IMR-90 (cell line): Measurements from ENCODE around the gene CROCC2. TPM values are rescaled to one million over a fixed set of nuclear protein-coding genes. Genes with fewer than 3 reads are reported as not detected.

Experiments used
- ATAC-seq: fragments of 200-7000 bp; cut with Tn5 transposase; 2 replicates; pipeline ENCODE4 v1.9.1; 2020; ENCODE audit warnings: low read depth, mild to moderate bottlenecking, moderate library complexity
- BruUV-seq: library from RNA; stranded (reverse); fragments of 400-500 nt; replicated peaks from 2 replicates; lab custom pipeline; 2021; lab: Mats Ljungman, UMichigan
- CTCF ChIA-PET: fragments of 300-600 bp; formaldehyde crosslinking; extraction: SDS; loops from one replicate; lab custom pipeline; 2021; ENCODE audit warnings: antibody characterized with exemption; lab: Yijun Ruan, JAX
- POLR2A ChIA-PET: fragments of 300-600 bp; sonication (Branson Sonifier 250); formaldehyde crosslinking; loops from one replicate; lab custom pipeline; 2022; ENCODE audit warnings: antibody characterized with exemption; ENCODE audit not compliant: unreplicated experiment; lab: Charles Lee
- DNase-seq: peaks from one replicate; pipeline ENCODE4 v3.0.0; 2013
- H2AFZ ChIP-seq: replicated peaks from 2 replicates; pipeline ENCODE3; 2013; ENCODE audit warnings: low read length, mild to moderate bottlenecking; ENCODE audit not compliant: poor library complexity
- H2AK5ac ChIP-seq: 2 replicates; pipeline ENCODE4 v1.6.1; 2013; ENCODE audit warnings: low read depth, low read length, inconsistent platforms
- H2AK9ac ChIP-seq: replicated peaks from 2 replicates; pipeline ENCODE3; 2013; ENCODE audit warnings: mild to moderate bottlenecking, low read depth, low read length, moderate library complexity; ENCODE audit not compliant: poor library complexity
- H2BK120ac ChIP-seq: 2 replicates; pipeline ENCODE4 v1.6.1; 2013; ENCODE audit warnings: low read depth, low read length, inconsistent platforms
- H2BK15ac ChIP-seq: 3 replicates; pipeline ENCODE4 v1.6.1; 2013; ENCODE audit warnings: low read depth, low read length, inconsistent platforms
- H2BK20ac ChIP-seq: 2 replicates; pipeline ENCODE4 v1.6.1; 2013; ENCODE audit warnings: low read depth, mild to moderate bottlenecking, inconsistent platforms, low read length, moderate library complexity
- H2BK5ac ChIP-seq: 2 replicates; pipeline ENCODE4 v1.6.1; 2013; ENCODE audit warnings: mild to moderate bottlenecking, low read depth, low read length, inconsistent platforms; ENCODE audit not compliant: poor library complexity, severe bottlenecking
- H3K14ac ChIP-seq: replicated peaks from 2 replicates; pipeline ENCODE4 v1.6.1; 2013; ENCODE audit warnings: low read depth, low read length, inconsistent platforms
- H3K18ac ChIP-seq: 2 replicates; pipeline ENCODE4 v1.6.1; 2013; ENCODE audit warnings: low read depth, low read length, control low read depth
- H3K23ac ChIP-seq: 2 replicates; pipeline ENCODE4 v1.6.1; 2013; ENCODE audit warnings: low read depth, low read length, inconsistent platforms
- H3K27ac ChIP-seq: 2 replicates; pipeline ENCODE4 v1.5.1; 2013; ENCODE audit warnings: mild to moderate bottlenecking, control low read depth, low read length; ENCODE audit not compliant: insufficient read depth
- H3K27me3 ChIP-seq: 2 replicates; pipeline ENCODE4 v1.6.1; 2013; ENCODE audit warnings: low read length; ENCODE audit not compliant: control insufficient read depth, insufficient read depth
- H3K36me3 ChIP-seq: 2 replicates; pipeline ENCODE4 v1.6.1; 2013; ENCODE audit warnings: low read length, mixed read lengths; ENCODE audit not compliant: control insufficient read depth, insufficient read depth
- H3K4ac ChIP-seq: 2 replicates; pipeline ENCODE4 v1.6.1; 2013; ENCODE audit warnings: low read depth, low read length, inconsistent platforms
- H3K4me1 ChIP-seq: 2 replicates; pipeline ENCODE4 v1.6.1; 2013; ENCODE audit warnings: low read length, mixed read lengths; ENCODE audit not compliant: control insufficient read depth, insufficient read depth
- H3K4me2 ChIP-seq: 2 replicates; pipeline ENCODE4 v1.6.1; 2013; ENCODE audit warnings: low read depth, mild to moderate bottlenecking, control low read depth, low read length, moderate library complexity
- H3K4me3 ChIP-seq: 2 replicates; pipeline ENCODE4 v1.5.1; 2013; ENCODE audit warnings: low read depth, mild to moderate bottlenecking, control low read depth, low read length, moderate library complexity; ENCODE audit not compliant: insufficient read depth
- H3K56ac ChIP-seq: 2 replicates; pipeline ENCODE4 v1.6.1; 2013; ENCODE audit warnings: low read length, inconsistent platforms; ENCODE audit not compliant: insufficient read depth; ENCODE audit errors: extremely low read depth
- H3K79me1 ChIP-seq, 2 experiments: 2 replicates each; pipeline ENCODE4 v1.6.1; 2013; ENCODE audit warnings: low read length in 2 of 2, inconsistent platforms in 1 of 2, low read depth in 1 of 2
- H3K9ac ChIP-seq: 2 replicates; pipeline ENCODE4 v1.6.1; 2013; ENCODE audit warnings: low read depth, low read length, control low read depth
- H3K9me1 ChIP-seq: 2 replicates; pipeline ENCODE4 v1.6.1; 2013; ENCODE audit warnings: low read length, inconsistent platforms; ENCODE audit not compliant: insufficient read depth
- H3K9me3 ChIP-seq: 2 replicates; pipeline ENCODE4 v1.6.1; 2013; ENCODE audit warnings: low read length; ENCODE audit not compliant: control insufficient read depth, insufficient read depth
- H4K20me1 ChIP-seq: 2 replicates; pipeline ENCODE4 v1.6.1; 2013; ENCODE audit warnings: low read length, inconsistent platforms; ENCODE audit not compliant: insufficient read depth
- H4K5ac ChIP-seq: 2 replicates; pipeline ENCODE4 v1.6.1; 2013; ENCODE audit warnings: mild to moderate bottlenecking, low read depth, low read length, control low read depth
- H4K8ac ChIP-seq, 2 experiments: 2 replicates each; pipeline ENCODE4 v1.6.1; 2013; ENCODE audit warnings: low read depth in 2 of 2, low read length in 2 of 2, control low read depth in 1 of 2, inconsistent platforms in 1 of 2
- H4K91ac ChIP-seq: 2 replicates; pipeline ENCODE4 v1.6.1; 2013; ENCODE audit warnings: low read depth, low read length, inconsistent platforms; ENCODE audit not compliant: insufficient read depth
- CEBPB ChIP-seq: IDR thresholded peaks from 2 replicates; pipeline ENCODE4 v1.6.1; 2012; ENCODE audit warnings: low read depth, low read length, improper control_type of control experiment
- CHD1 ChIP-seq: IDR thresholded peaks from 2 replicates; pipeline ENCODE4 v1.6.1; 2012; ENCODE audit warnings: low read depth, low read length, improper control_type of control experiment
- FOS ChIP-seq: fragments of 150-350 bp; IDR thresholded peaks from 2 replicates; pipeline ENCODE4 v1.6.1; 2016; ENCODE audit warnings: low read depth, low read length
- MAFK ChIP-seq: IDR thresholded peaks from 2 replicates; pipeline ENCODE4 v1.6.1; 2012; ENCODE audit warnings: low read depth, low read length, improper control_type of control experiment
- MAZ ChIP-seq: IDR thresholded peaks from 2 replicates; pipeline ENCODE4 v1.6.1; 2012; ENCODE audit warnings: low read depth, mild to moderate bottlenecking, low read length, improper control_type of control experiment, moderate library complexity, borderline replicate concordance
- MXI1 ChIP-seq: IDR thresholded peaks from 2 replicates; pipeline ENCODE4 v1.6.1; 2012; ENCODE audit warnings: low read depth, mild to moderate bottlenecking, low read length, moderate library complexity, borderline replicate concordance
- NFE2L2 ChIP-seq: fragments of 150-350 bp; IDR thresholded peaks from 2 replicates; pipeline ENCODE4 v1.6.1; 2016; ENCODE audit warnings: low read depth, mild to moderate bottlenecking, low read length
- POLR2A ChIP-seq: IDR thresholded peaks from 2 replicates; pipeline ENCODE4 v1.6.1; 2012; ENCODE audit warnings: mild to moderate bottlenecking, low read depth, low read length
- RAD21 ChIP-seq: IDR thresholded peaks from 2 replicates; pipeline ENCODE4 v1.6.1; 2012; ENCODE audit warnings: low read length, improper control_type of control experiment
- RCOR1 ChIP-seq: IDR thresholded peaks from 2 replicates; pipeline ENCODE4 v1.6.1; 2012; ENCODE audit warnings: mild to moderate bottlenecking, low read length, improper control_type of control experiment; ENCODE audit not compliant: insufficient replicate concordance
- RFX5 ChIP-seq: IDR thresholded peaks from 2 replicates; pipeline ENCODE4 v1.8.0; 2012; ENCODE audit warnings: low read depth, mild to moderate bottlenecking, low read length, moderate library complexity
- WGBS, 2 experiments: methylation state at CpG; one replicate each; pipeline versions ENCODE4 v1.1.5 to v1.1.7; 2013; ENCODE audit warnings: missing lambda C conversion rate in 2 of 2; ENCODE audit not compliant: insufficient read length in 1 of 2; ENCODE audit errors: extremely low coverage in 2 of 2; 5-methylcytosine and 5-hydroxymethylcytosine counted together
- dilution Hi-C: fragments of 300-500 bp; cut with HindIII; formaldehyde crosslinking; loops from one replicate; pipeline ENCODE4 v1.14.3; 2018; ENCODE audit warnings: low sequenced_read_pairs; ENCODE audit not compliant: unreplicated experiment
- in situ Hi-C: fragments of 300-500 bp; cut with MboI; formaldehyde crosslinking; loops from 3 replicates; pipeline ENCODE4 v1.14.3; 2019; ENCODE audit warnings: low sequenced_read_pairs, inconsistent platforms, mixed read lengths
- intact Hi-C: fragments of 100-400 bp; cut with micrococcal nuclease; formaldehyde crosslinking; loops from 2 replicates; pipeline ENCODE4 v1.10.0; 2022
- polyA plus RNA-seq, 3 experiments: library from polyadenylated mRNA; depleted of rRNA; stranded (reverse); fragments of >200 nt; gene quantifications; 2 replicates each; pipeline ENCODE4 v1.2.3, GENCODE V29; 2012; ENCODE audit warnings: low replicate concordance in 1 of 3
- total RNA-seq: library from RNA; depleted of rRNA; stranded (reverse); fragments of >200 nt; gene quantifications from 2 replicates; pipeline ENCODE4 v1.2.3, GENCODE V29; 2012
- TF ChIP-seq, protein P1 (sequence below): fragments of 150-350 bp; IDR thresholded peaks from 2 replicates; pipeline ENCODE4 v1.6.1; 2016; ENCODE audit warnings: low read depth, mild to moderate bottlenecking, low read length, moderate library complexity, borderline replicate concordance
- TF ChIP-seq, protein P2 (sequence below): conservative IDR thresholded peaks from 2 replicates; pipeline ENCODE4 v1.5.1; 2012; ENCODE audit warnings: mild to moderate bottlenecking, low read depth, low read length, improper control_type of control experiment

Gene CROCC2
- total and polyA plus RNA-seq, 2 of the 4 experiments (the other 2 are of a cell fraction): not detected

DNA sequence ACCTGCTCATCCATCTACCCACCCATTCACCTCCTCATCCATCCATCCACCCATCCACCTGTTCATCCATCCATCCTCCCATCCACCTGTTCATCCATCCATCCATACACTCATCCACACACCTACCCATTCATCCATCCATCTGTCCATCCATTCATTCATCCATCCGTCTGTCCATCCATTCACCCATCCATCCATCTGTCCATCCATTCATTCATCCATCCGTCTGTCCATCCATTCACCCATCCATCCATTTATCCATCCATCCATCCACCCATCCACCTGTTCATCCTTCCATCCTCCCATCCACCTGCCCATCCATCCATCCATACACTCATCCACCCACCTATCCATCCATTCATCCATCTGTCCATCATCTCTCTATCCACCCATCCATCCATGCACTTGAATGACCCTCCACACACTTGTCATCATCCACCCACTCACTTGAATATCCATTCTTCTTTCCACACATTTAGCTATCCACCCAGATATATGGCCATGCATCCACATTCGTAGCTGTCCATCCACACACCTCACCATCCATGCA is 45.0 kb downstream of the CROCC2 start:
- H3K27me3 ChIP-seq: peaks cover 31% of the 10 kb centered on the region; the same call in 1 of the 2 replicates
- ATAC-seq (no peak), DNase-seq (no peak)
- no peak overlapping the region for H2BK120ac ChIP-seq
- H3K36me3 ChIP-seq: no peaks in the 10 kb centered on the region
- no peak overlapping the region for H2AK9ac ChIP-seq
- no peak overlapping the region for H4K5ac ChIP-seq
- no peak overlapping the region for H2BK5ac ChIP-seq
- H2BK15ac ChIP-seq: no peak overlapping the region
- dilution Hi-C loops: no loop called here
- H3K4ac ChIP-seq: no peak overlapping the region
- BruUV-seq: no TSS peak
- no peaks in the 10 kb centered on the region for H3K9me3 ChIP-seq
- in situ Hi-C loops: no loop called here
- no peaks in the 10 kb centered on the region for H3K79me1 ChIP-seq
- no peaks in the 10 kb centered on the region for H3K9me1 ChIP-seq
- no peak overlapping the region for H3K18ac ChIP-seq
- no peak overlapping the region for H3K27ac ChIP-seq
- H3K4me3 ChIP-seq: no peak overlapping the region
- H3K9ac ChIP-seq: no peak overlapping the region
- no peak overlapping the region for H4K91ac ChIP-seq
- ChIA-PET CTCF (no interaction called here), POLR2A (no interaction called here)
- no peak overlapping the region for H3K4me2 ChIP-seq
- no peak overlapping the region for H2BK20ac ChIP-seq
- no peak overlapping the region for H2AK5ac ChIP-seq
- no peak overlapping the region for H4K8ac ChIP-seq
- 38% methylated on average over 3 of the region's 3 CpGs; no CpG with 5 or more reads in 1 of the 2 experiments for WGBS, 2 experiments
- no peak overlapping the region for H3K23ac ChIP-seq
- no peak overlapping the region for H3K56ac ChIP-seq
- no peak overlapping the region for H2AFZ ChIP-seq
- H3K4me1 ChIP-seq: no peaks in the 10 kb centered on the region; the same call in 1 of the 2 replicates
- TF ChIP-seq MXI1 (no peak), MAFK (no peak), FOS (no peak), CHD1 (no peak), RFX5 (no peak), POLR2A (no peak), RCOR1 (no peak), CEBPB (no peak), NFE2L2 (no peak), RAD21 (no peak), MAZ (no peak)
- TF ChIP-seq, protein P1, sequence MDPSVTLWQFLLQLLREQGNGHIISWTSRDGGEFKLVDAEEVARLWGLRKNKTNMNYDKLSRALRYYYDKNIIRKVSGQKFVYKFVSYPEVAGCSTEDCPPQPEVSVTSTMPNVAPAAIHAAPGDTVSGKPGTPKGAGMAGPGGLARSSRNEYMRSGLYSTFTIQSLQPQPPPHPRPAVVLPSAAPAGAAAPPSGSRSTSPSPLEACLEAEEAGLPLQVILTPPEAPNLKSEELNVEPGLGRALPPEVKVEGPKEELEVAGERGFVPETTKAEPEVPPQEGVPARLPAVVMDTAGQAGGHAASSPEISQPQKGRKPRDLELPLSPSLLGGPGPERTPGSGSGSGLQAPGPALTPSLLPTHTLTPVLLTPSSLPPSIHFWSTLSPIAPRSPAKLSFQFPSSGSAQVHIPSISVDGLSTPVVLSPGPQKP: no peak
- TF ChIP-seq, protein P2, sequence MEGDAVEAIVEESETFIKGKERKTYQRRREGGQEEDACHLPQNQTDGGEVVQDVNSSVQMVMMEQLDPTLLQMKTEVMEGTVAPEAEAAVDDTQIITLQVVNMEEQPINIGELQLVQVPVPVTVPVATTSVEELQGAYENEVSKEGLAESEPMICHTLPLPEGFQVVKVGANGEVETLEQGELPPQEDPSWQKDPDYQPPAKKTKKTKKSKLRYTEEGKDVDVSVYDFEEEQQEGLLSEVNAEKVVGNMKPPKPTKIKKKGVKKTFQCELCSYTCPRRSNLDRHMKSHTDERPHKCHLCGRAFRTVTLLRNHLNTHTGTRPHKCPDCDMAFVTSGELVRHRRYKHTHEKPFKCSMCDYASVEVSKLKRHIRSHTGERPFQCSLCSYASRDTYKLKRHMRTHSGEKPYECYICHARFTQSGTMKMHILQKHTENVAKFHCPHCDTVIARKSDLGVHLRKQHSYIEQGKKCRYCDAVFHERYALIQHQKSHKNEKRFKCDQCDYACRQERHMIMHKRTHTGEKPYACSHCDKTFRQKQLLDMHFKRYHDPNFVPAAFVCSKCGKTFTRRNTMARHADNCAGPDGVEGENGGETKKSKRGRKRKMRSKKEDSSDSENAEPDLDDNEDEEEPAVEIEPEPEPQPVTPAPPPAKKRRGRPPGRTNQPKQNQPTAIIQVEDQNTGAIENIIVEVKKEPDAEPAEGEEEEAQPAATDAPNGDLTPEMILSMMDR: no peak
- H3K14ac ChIP-seq: no peak overlapping the region
- intact Hi-C loops: no loop called here
- no peaks in the 10 kb centered on the region for H4K20me1 ChIP-seq
